Upper lobe of right lung (tissue), 1 donor: ENCODE data around the gene MYO1G. TPM values are rescaled to one million over a fixed set of nuclear protein-coding genes. Genes with fewer than 3 reads are reported as not detected.

Source experiments
- ATAC-seq: fragments of 200-7000 bp; cut with Tn5 transposase; one replicate; pipeline ENCODE4 v1.9.1; 2020; ENCODE audit warnings: mild to moderate bottlenecking, moderate library complexity
- DNase-seq: peaks from one replicate; pipeline ENCODE4 v3.0.0-alpha.2; 2020
- H3K27ac ChIP-seq: fragments of 200-600 bp; one replicate; pipeline ENCODE4 v1.8.0; 2022
- H3K27me3 ChIP-seq: fragments of 200-600 bp; one replicate; pipeline ENCODE4 v1.8.0; 2022; ENCODE audit warnings: mild to moderate bottlenecking
- H3K36me3 ChIP-seq: fragments of 200-600 bp; one replicate; pipeline ENCODE4 v1.8.0; 2022
- H3K4me1 ChIP-seq: fragments of 200-600 bp; one replicate; pipeline ENCODE4 v1.8.0; 2022
- H3K4me3 ChIP-seq: fragments of 200-600 bp; one replicate; pipeline ENCODE4 v1.8.0; 2022; ENCODE audit warnings: mild to moderate bottlenecking
- H3K9me3 ChIP-seq: fragments of 200-600 bp; one replicate; pipeline ENCODE4 v1.8.0; 2022
- CTCF ChIP-seq: fragments of 200-600 bp; IDR thresholded peaks from one replicate; pipeline ENCODE4 v1.8.0; 2022; ENCODE audit warnings: antibody characterized with exemption
- intact Hi-C: fragments of 100-400 bp; cut with DNase I; formaldehyde crosslinking; loops from one replicate; pipeline ENCODE4 v1.11.0; 2022
- total RNA-seq: library from RNA; stranded (reverse); fragmentation: NEBNext Ultra II Directional; extraction: Animal tissue kit (Norgen Biotek cat#: 25700); gene quantifications from one replicate; pipeline ENCODE4 v1.2.1, GENCODE V29; 2021
- donor health status: DM: no; HTN: yes; CAD: no; lungs with severe emphysema.

The MYO1G gene
- total RNA-seq, 1 donor from 2014 or later = 21.0 TPM

GRCh38 chr7:44960011-44960580 is 18.7 kb downstream of the MYO1G start:
- peaks cover 8% of the 10 kb centered on the region for H3K4me1 ChIP-seq
- H3K27me3 ChIP-seq = no peaks in the 10 kb centered on the region
- H3K36me3 ChIP-seq = no peaks in the 10 kb centered on the region
- no peak overlapping the region for H3K27ac ChIP-seq
- H3K4me3 ChIP-seq = no peak overlapping the region
- intact Hi-C loops = no loop called here
- TF ChIP-seq CTCF = no peak
- DNase-seq (peak; percentile 36), ATAC-seq (no peak)
- H3K9me3 ChIP-seq = no peaks in the 10 kb centered on the region

GRCh38 chr7:44959433-44959951 is 19.3 kb downstream of the MYO1G start:
- DNase-seq (peak; percentile 16), ATAC-seq (no peak)
- intact Hi-C loops = no loop called here
- no peaks in the 10 kb centered on the region for H3K36me3 ChIP-seq
- H3K27ac ChIP-seq = no peak overlapping the region
- no peak for TF ChIP-seq CTCF
- H3K4me1 ChIP-seq = peaks cover 8% of the 10 kb centered on the region
- H3K27me3 ChIP-seq = no peaks in the 10 kb centered on the region
- no peaks in the 10 kb centered on the region for H3K9me3 ChIP-seq
- no peak overlapping the region for H3K4me3 ChIP-seq

DNA sequence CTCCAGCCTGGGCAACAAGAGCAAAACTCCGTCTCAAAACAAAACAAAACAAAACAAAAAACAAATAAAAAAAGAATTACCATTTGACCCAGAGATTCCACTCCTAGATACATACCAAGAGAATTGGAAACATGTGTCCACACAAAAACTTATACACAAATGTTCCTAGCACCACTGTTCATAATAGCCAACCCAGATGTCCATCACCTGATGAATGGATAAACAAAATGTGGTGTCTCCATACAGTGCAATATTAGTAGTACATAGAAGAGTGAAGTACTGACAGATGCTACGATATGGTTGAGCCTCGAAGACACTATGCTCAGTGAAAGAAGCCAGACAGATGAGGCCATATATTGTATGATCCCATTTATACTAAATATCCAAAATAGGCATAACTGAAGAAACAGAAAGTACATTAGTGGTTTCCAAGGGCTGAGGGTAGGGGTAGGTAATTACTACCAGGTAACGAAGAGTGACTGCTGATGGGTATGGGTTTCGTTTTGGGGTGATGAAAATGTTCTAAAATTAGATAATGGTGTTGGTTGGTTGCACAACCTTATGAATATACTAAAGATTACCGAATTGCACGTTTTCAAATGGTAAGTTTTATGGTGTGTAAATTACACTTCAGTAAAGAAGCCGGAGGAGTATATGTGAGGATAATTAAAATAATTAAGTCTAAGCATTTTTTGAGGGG is 20.0 kb downstream of the MYO1G start:
- Histone ChIP-seq H3K27me3 (no peaks in the 10 kb centered on the region), H3K27ac (no peak overlapping the region), H3K9me3 (no peaks in the 10 kb centered on the region), H3K36me3 (no peaks in the 10 kb centered on the region), H3K4me1 (peaks cover 8% of the 10 kb centered on the region), H3K4me3 (no peak overlapping the region)
- intact Hi-C loops = no loop called here
- DNase-seq (no peak), ATAC-seq (no peak)
- no peak for TF ChIP-seq CTCF

DNA sequence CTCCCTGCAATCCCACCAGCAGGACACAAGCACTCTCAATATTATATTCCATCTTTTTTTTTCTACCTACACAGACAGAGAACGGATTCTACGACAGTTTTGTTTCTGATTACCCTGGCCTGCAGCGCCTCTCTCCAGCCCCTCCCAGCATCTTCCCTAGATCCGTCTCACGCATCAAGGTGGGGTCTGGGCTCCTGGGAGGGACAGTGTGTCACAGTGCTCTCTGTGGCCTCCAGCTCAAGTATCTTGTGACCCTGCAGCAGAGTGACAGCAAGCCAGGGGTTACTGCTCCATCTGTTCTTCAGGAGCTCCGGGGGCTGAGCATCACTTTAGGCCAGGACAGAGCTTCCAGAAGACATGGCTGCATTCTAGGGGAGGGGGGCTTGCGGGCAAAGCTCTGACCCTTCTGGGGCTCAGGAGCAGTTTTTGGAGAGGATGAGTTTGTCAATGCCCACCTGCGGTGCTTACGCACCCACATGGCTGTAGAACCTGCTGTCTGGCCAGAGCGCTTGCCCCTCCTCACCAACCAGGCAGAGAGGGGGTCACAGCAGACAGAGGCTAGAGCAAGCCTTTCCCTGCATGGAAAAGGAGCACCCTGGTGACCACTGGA is 22.6 kb downstream of the MYO1G start:
- no peaks in the 10 kb centered on the region for H3K9me3 ChIP-seq
- H3K4me3 ChIP-seq = no peak overlapping the region
- H3K27me3 ChIP-seq = no peaks in the 10 kb centered on the region
- intact Hi-C loops = no loop called here
- DNase-seq (no peak), ATAC-seq (no peak)
- no peaks in the 10 kb centered on the region for H3K36me3 ChIP-seq
- no peak overlapping the region for H3K27ac ChIP-seq
- H3K4me1 ChIP-seq = no peaks in the 10 kb centered on the region
- TF ChIP-seq CTCF = no peak

GRCh38 chr7:44955733-44956132 is 23.1 kb downstream of the MYO1G start:
- no peak overlapping the region for H3K4me3 ChIP-seq
- H3K27ac ChIP-seq = no peak overlapping the region
- no peaks in the 10 kb centered on the region for H3K4me1 ChIP-seq
- no peaks in the 10 kb centered on the region for H3K9me3 ChIP-seq
- TF ChIP-seq CTCF = no peak
- intact Hi-C loops = no loop called here
- no peaks in the 10 kb centered on the region for H3K27me3 ChIP-seq
- H3K36me3 ChIP-seq = no peaks in the 10 kb centered on the region
- DNase-seq (no peak), ATAC-seq (no peak)
